ENCODE results near the gene R3HDM1. TPM values are rescaled to one million over a fixed set of nuclear protein-coding genes. Genes with fewer than 3 reads are reported as not detected.
"Not testable (repeated sequence)": the region's sequence is repeated elsewhere in the genome, so short reads cannot be mapped to it uniquely, and the experiment has no call there.

Gene R3HDM1
- total RNA-seq, 4 donors from 2014 or later, result 24.0 to 40.4 (median 30.4) TPM

GRCh38 chr2:135620198-135620597 is 88.9 kb downstream of the R3HDM1 start:
- Histone ChIP-seq H3K4me1 (peaks cover 4 to 11% of the 10 kb centered on the region in 2 donors), H3K27me3 (no peaks in the 10 kb centered on the region), H3K36me3 (no peaks in the 10 kb centered on the region), H3K9me3 (no peaks in the 10 kb centered on the region), H3K27ac (no peak overlapping the region), H3K4me3 (replicated peaks in 1 of 3) (no peak overlapping the region)
- no peak for DNase-seq
- WGBS, 2 donors, result 92 to 97% methylated on average over 1 of the region's 1 CpG
- intact Hi-C loops (cut with DNase I), result no loop called here
- TF ChIP-seq CTCF (IDR thresholded peaks at IDR 0.05), result no peak
- TF ChIP-seq POLR2A (IDR thresholded peaks at IDR 0.05), result no peak

- intact Hi-C loops (cut with DNase I), result no loop called here
- Histone ChIP-seq H3K4me3 (replicated peaks in 1 of 3) (no peak overlapping the region), H3K27me3 (no peaks in the 10 kb centered on the region), H3K9me3 (no peaks in the 10 kb centered on the region), H3K36me3 (no peaks in the 10 kb centered on the region), H3K27ac (no peak overlapping the region), H3K4me1 (no peaks in the 10 kb centered on the region)
- TF ChIP-seq POLR2A (IDR thresholded peaks at IDR 0.05) (no peak), CTCF (IDR thresholded peaks at IDR 0.05) (no peak)
- DNase-seq, result no peak
Measured at GRCh38 chr2:135629520-135629919, 98.2 kb downstream of the R3HDM1 start.

GRCh38 chr2:135630034-135630433 is 98.8 kb downstream of the R3HDM1 start:
- H3K36me3 ChIP-seq; H3K4me3 ChIP-seq (replicated peaks in 1 of 3); H3K27me3 ChIP-seq; DNase-seq; H3K4me1 ChIP-seq; intact Hi-C loops (cut with DNase I); H3K9me3 ChIP-seq; H3K27ac ChIP-seq: not testable (repeated sequence)
- whole genome bisulfite sequencing, 2 donors, result 95% methylated on average over 8 of the region's 8 CpGs

- H3K27ac ChIP-seq, result no peak overlapping the region
- no peak for TF ChIP-seq POLR2A (IDR thresholded peaks at IDR 0.05)
- no peak for TF ChIP-seq CTCF (IDR thresholded peaks at IDR 0.05)
- H3K9me3 ChIP-seq, result no peaks in the 10 kb centered on the region
- 95 to 97% methylated on average over 1 of the region's 1 CpG for WGBS, 2 donors
- H3K4me1 ChIP-seq, result no peaks in the 10 kb centered on the region
- H3K27me3 ChIP-seq, result no peaks in the 10 kb centered on the region
- intact Hi-C loops (cut with DNase I), result no loop called here
- H3K4me3 ChIP-seq (replicated peaks in 1 of 3), result no peak overlapping the region
- no peak for DNase-seq
- H3K36me3 ChIP-seq, result no peaks in the 10 kb centered on the region
Measured at GRCh38 chr2:135630488-135630887, 99.2 kb downstream of the R3HDM1 start.

GRCh38 chr2:135633582-135633981 is 102.3 kb downstream of the R3HDM1 start:
- H3K4me3 ChIP-seq (replicated peaks in 1 of 3), result no peak overlapping the region
- TF ChIP-seq CTCF (IDR thresholded peaks at IDR 0.05) (no peak), POLR2A (IDR thresholded peaks at IDR 0.05) (no peak)
- H3K36me3 ChIP-seq, result peaks cover 0 to 6% of the 10 kb centered on the region in 2 donors
- no peak overlapping the region for H3K27ac ChIP-seq
- H3K4me1 ChIP-seq, result no peaks in the 10 kb centered on the region
- no peaks in the 10 kb centered on the region for H3K9me3 ChIP-seq
- DNase-seq, result no peak
- intact Hi-C loops (cut with DNase I), result no loop called here
- WGBS, 2 donors, result 93 to 98% methylated on average over 4 of the region's 4 CpGs
- no peaks in the 10 kb centered on the region for H3K27me3 ChIP-seq

Data from thyroid gland (tissue), 4 donors.